Duodenal mucosa (tissue), 2 donors: ENCODE data around the gene EML6.

ENCODE experiments used
- H3K27ac ChIP-seq: one replicate; pipeline ENCODE4 v1.7.0; 2013; ENCODE audit warnings: low read depth, low read length
- H3K27me3 ChIP-seq, 2 donors: one replicate each; pipeline ENCODE4 v1.7.0; 2013; ENCODE audit warnings: low read length in 2 of 2, control low read depth in 1 of 2; ENCODE audit not compliant: insufficient read depth in 2 of 2, control insufficient read depth in 1 of 2
- H3K36me3 ChIP-seq, 2 donors: one replicate each; pipeline ENCODE4 v1.7.0; 2013; ENCODE audit warnings: low read length in 2 of 2, control low read depth in 1 of 2; ENCODE audit not compliant: insufficient read depth in 2 of 2, control insufficient read depth in 1 of 2
- H3K4me1 ChIP-seq, 2 donors: one replicate each; pipeline ENCODE4 v1.7.0; 2013; ENCODE audit warnings: low read length in 2 of 2, control low read depth in 1 of 2; ENCODE audit not compliant: insufficient read depth in 2 of 2, control insufficient read depth in 1 of 2
- H3K4me3 ChIP-seq, 2 donors: one replicate each; pipeline ENCODE4 v1.7.0; 2013; ENCODE audit warnings: low read length in 2 of 2, low read depth in 1 of 2
- H3K9ac ChIP-seq, 2 donors: one replicate each; pipeline ENCODE4 v1.7.0; 2013; ENCODE audit warnings: low read length in 2 of 2, low read depth in 1 of 2
- H3K9me3 ChIP-seq, 2 donors: one replicate each; pipeline ENCODE4 v1.7.0; 2013; ENCODE audit warnings: low read length in 2 of 2, control low read depth in 1 of 2; ENCODE audit not compliant: control insufficient read depth in 1 of 2

EML6 gene

GRCh38 chr2:54931473-54931872 is 208.0 kb downstream of the EML6 start:
- no peak overlapping the region for H3K27ac ChIP-seq
- no peaks in the 10 kb centered on the region for H3K27me3 ChIP-seq
- H3K9ac ChIP-seq = no peak overlapping the region
- no peaks in the 10 kb centered on the region for H3K9me3 ChIP-seq
- H3K4me3 ChIP-seq = no peak overlapping the region
- no peaks in the 10 kb centered on the region for H3K36me3 ChIP-seq
- H3K4me1 ChIP-seq = no peaks in the 10 kb centered on the region

DNA sequence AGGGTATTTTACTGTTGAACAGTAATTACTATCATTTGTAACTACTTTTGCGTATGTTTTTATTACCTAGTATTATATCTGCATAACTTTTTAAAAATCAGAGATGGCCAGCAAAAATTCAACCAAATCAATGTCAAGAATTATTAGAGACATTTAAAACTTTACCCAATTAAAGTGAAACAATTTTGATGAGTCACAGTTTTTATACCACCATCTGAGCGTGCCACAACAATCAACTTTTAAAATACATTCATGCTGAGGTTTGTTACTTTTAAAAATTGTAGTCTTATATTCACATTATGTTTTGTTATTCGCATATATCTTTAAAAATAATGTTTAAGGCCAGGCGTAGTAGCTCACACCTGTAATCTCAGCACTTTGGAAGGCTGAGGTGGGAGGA is 211.9 kb downstream of the EML6 start:
- H3K4me3 ChIP-seq = no peak overlapping the region
- H3K27ac ChIP-seq = no peak overlapping the region
- H3K27me3 ChIP-seq = no peaks in the 10 kb centered on the region
- no peaks in the 10 kb centered on the region for H3K36me3 ChIP-seq
- no peaks in the 10 kb centered on the region for H3K4me1 ChIP-seq
- H3K9me3 ChIP-seq = peaks cover 0 to 4% of the 10 kb centered on the region in 2 donors
- H3K9ac ChIP-seq = no peak overlapping the region

GRCh38 chr2:54936766-54937165 is 213.3 kb downstream of the EML6 start:
- Histone ChIP-seq H3K9ac (no peak overlapping the region), H3K9me3 (peaks cover 0 to 4% of the 10 kb centered on the region in 2 donors), H3K4me3 (no peak overlapping the region), H3K27me3 (no peaks in the 10 kb centered on the region), H3K4me1 (no peaks in the 10 kb centered on the region), H3K27ac (no peak overlapping the region), H3K36me3 (no peaks in the 10 kb centered on the region)

- peaks cover 0 to 4% of the 10 kb centered on the region in 2 donors for H3K9me3 ChIP-seq
- H3K9ac ChIP-seq = no peak overlapping the region
- H3K4me1 ChIP-seq = no peaks in the 10 kb centered on the region
- no peaks in the 10 kb centered on the region for H3K36me3 ChIP-seq
- H3K27me3 ChIP-seq = no peaks in the 10 kb centered on the region
- H3K4me3 ChIP-seq = no peak overlapping the region
- no peak overlapping the region for H3K27ac ChIP-seq
These were observed 216.1 kb downstream of the EML6 start for GRCh38 chr2:54939446-54940118.

DNA sequence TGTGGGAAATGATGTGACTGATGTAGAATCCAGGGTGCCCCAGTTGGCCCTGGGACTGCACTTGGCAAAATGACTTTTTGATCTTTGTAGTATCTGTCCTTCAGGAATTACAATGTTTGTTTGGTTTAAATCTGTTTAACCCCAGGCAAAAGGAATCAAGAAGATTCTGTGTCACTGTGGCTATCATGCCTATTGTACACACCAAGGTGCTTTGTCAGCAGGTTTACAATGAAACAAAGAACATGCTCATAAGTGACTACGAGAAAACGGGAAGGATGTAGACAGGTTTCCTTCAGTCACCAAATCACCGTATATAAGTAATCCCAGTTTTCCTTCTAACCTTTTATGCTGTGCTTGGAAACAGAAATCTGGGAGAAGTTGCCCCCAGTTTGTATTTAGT is 217.3 kb downstream of the EML6 start:
- Histone ChIP-seq H3K27ac (no peak overlapping the region), H3K36me3 (no peaks in the 10 kb centered on the region), H3K9me3 (peaks cover 0 to 4% of the 10 kb centered on the region in 2 donors), H3K9ac (no peak overlapping the region), H3K4me3 (no peak overlapping the region), H3K4me1 (no peaks in the 10 kb centered on the region), H3K27me3 (no peaks in the 10 kb centered on the region)

DNA sequence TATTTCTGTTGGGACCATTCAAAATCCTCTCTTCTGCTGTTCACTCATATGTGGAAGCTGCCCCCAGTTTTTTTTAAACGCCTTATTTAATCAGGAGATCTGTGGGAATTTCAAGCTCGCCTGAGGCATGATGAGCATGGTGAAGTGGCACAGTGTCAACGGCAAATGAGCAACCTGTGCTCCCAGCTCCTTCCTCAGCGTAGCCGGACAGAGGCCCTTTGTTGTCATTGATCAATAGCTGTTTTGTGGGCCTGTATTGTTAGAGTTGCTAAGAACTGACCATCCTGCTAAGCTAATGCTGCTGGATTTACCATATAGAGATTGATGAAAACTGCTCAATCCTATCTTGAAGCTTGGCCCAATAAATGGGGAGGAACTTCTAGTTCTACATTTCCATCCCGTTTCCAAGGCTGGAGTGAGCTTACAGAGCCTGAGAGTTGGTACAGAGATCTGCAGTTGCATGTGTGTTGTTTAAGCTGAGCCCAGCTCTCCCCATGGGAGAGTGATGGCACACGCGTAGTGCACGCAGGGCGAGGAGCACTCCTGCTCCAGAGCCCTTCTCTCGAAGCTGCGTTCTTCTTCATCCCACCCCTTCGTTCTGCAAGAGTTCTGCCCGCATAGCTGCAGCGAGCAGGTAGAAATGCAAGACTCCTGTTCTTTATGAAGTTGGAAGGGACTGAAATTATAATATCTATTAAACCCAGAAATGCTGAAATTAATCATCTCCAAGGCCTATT is 218.0 kb downstream of the EML6 start:
- Histone ChIP-seq H3K4me3 (no peak overlapping the region), H3K27ac (no peak overlapping the region), H3K27me3 (no peaks in the 10 kb centered on the region), H3K9me3 (peaks cover 0 to 4% of the 10 kb centered on the region in 2 donors), H3K36me3 (no peaks in the 10 kb centered on the region), H3K9ac (no peak overlapping the region), H3K4me1 (no peaks in the 10 kb centered on the region)

- no peaks in the 10 kb centered on the region for H3K4me1 ChIP-seq
- H3K4me3 ChIP-seq = no peak overlapping the region
- no peak overlapping the region for H3K9ac ChIP-seq
- H3K36me3 ChIP-seq = no peaks in the 10 kb centered on the region
- H3K27ac ChIP-seq = no peak overlapping the region
- H3K27me3 ChIP-seq = no peaks in the 10 kb centered on the region
- peaks cover 0 to 4% of the 10 kb centered on the region in 2 donors for H3K9me3 ChIP-seq
These were observed 218.9 kb downstream of the EML6 start for GRCh38 chr2:54942373-54942772.

DNA sequence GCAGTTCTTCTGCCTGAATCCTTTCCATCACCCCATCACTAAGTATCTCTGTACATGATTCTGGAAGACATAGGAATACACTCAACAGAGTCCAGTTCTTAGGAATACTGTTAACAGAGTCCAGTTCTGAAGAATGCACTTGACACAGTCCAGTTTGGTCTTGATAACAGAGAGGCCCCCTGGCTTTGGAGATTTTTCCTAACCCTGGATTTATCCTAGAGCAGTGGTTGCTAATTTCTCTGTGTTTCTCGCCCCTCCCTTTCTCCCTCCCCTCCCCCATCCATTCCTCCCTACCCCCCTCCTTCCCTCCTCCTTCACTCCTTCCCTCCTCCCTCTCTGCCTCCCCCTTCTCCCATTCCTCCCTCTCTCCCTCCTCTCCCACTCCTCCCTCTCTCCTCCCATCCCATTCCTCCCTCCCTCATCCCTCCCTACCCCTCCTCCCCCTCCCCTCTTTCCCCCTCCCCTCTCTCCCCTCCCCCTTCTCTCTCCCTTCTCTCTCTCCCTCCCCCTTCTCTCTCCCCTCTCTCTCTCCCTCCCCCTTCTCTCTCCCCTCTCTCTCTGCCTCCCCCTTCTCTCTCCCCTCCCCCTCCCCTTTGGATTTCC is 221.4 kb downstream of the EML6 start:
- no peak overlapping the region for H3K4me3 ChIP-seq
- H3K36me3 ChIP-seq = no peaks in the 10 kb centered on the region
- no peak overlapping the region for H3K9ac ChIP-seq
- no peaks in the 10 kb centered on the region for H3K27me3 ChIP-seq
- H3K9me3 ChIP-seq = no peaks in the 10 kb centered on the region
- H3K4me1 ChIP-seq = no peaks in the 10 kb centered on the region
- H3K27ac ChIP-seq = no peak overlapping the region

DNA sequence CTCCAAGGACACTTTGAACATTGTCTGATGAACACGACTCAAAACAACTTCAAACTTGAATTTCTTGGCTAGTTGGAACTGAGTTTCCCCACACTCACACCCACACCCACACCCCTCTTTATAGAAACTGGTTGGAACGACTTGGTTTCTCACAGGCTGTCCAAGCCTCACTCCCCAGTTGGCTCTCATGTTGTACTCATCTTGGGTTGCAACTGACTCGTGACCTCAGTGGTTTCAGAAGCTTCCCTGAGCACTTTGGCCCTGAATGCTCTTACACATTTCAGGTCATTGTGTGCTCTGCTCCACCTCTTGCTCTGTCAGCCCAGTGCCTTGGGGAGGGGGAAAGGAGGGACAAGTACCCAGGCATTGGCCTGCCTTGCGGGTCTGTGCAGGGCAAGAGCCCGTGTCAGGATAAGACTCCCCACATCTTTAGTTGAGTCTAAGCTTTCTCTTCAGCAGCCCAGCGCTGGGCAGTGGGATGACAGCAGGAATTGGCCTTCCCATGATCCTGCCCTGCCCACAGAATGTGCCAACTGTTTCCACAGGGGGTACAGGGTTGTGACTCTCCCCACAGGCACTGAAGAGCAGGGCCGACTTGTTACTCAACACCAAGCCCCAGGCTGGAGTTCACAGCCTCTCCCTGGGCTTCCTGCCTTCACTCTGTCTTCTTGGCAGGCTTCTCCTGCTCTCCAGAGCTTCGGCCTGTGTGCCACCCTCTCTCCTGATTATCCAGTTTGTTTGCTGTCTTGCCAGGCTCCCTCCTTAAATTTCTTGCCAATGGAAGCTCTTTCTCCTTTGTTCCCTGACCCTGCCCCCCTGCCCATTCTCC is 222.1 kb downstream of the EML6 start:
- no peak overlapping the region for H3K27ac ChIP-seq
- no peak overlapping the region for H3K9ac ChIP-seq
- H3K9me3 ChIP-seq = no peaks in the 10 kb centered on the region
- no peak overlapping the region for H3K4me3 ChIP-seq
- no peaks in the 10 kb centered on the region for H3K36me3 ChIP-seq
- no peaks in the 10 kb centered on the region for H3K4me1 ChIP-seq
- no peaks in the 10 kb centered on the region for H3K27me3 ChIP-seq
